GM12878 (cell line): ENCODE results near the gene CCNL2. TPM values are rescaled to one million over a fixed set of nuclear protein-coding genes. Genes with fewer than 3 reads are reported as not detected.
"Not testable (repeated sequence)": the region's sequence is repeated elsewhere in the genome, so short reads cannot be mapped to it uniquely, and the experiment has no call there.

ENCODE experiments used
- ATAC-seq: fragments of 200-7000 bp; cut with Tn5 transposase; 3 replicates; pipeline ENCODE4 v1.9.1; 2020; ENCODE audit warnings: mild to moderate bottlenecking, moderate library complexity
- BruUV-seq: library from RNA; stranded (reverse); fragments of 400-500 nt; replicated peaks from 2 replicates; lab custom pipeline; 2021; lab: Mats Ljungman, UMichigan
- CTCF ChIA-PET: fragments of 300-600 bp; sonication (Branson Sonifier 250); formaldehyde crosslinking; extraction: SDS; loops from one replicate; lab custom pipeline; 2021; ENCODE audit warnings: inconsistent platforms; lab: Yijun Ruan, JAX
- POLR2A ChIA-PET: fragments of 350-600 bp; formaldehyde crosslinking; extraction: SDS; loops from one replicate; lab custom pipeline; 2021; ENCODE audit warnings: inconsistent platforms; lab: Charles Lee
- RAD21 ChIA-PET: fragments of 300-600 bp; sonication (Branson Sonifier 250); formaldehyde crosslinking; loops from one replicate; lab custom pipeline; 2023; ENCODE audit warnings: antibody characterized with exemption; ENCODE audit not compliant: unreplicated experiment; lab: Charles Lee
- SMC1A ChIA-PET: fragments of 300-600 bp; sonication (Branson Sonifier 250); formaldehyde crosslinking; loops from one replicate; lab custom pipeline; 2023; ENCODE audit not compliant: unreplicated experiment, uncharacterized antibody; lab: Charles Lee
- DNase-seq: peaks from one replicate; pipeline ENCODE4 v3.0.0-alpha.2; 2011; ENCODE audit warnings: low read depth, low spot score
- FAIRE-seq: peaks from 3 replicates; lab custom pipeline; 2011; peaks lifted over from hg19 to GRCh38; lab: Jason Lieb, UNC
- H2AFZ ChIP-seq: 2 replicates; pipeline ENCODE4 v1.6.0; 2011; ENCODE audit warnings: low read depth, low read length, control low read depth; ENCODE audit not compliant: control insufficient read depth
- H3K27ac ChIP-seq: 2 replicates; pipeline ENCODE4 v1.5.1; 2011; ENCODE audit warnings: control low read depth; ENCODE audit not compliant: control insufficient read depth, insufficient read depth
- H3K27me3 ChIP-seq, 2 experiments: replicated peaks in 1 of 2; 2 replicates each; pipeline versions ENCODE4 v1.6.0 to v1.6.1; 2011; ENCODE audit warnings: low read length in 1 of 2; ENCODE audit not compliant: control insufficient read depth in 2 of 2, insufficient read depth in 2 of 2
- H3K36me3 ChIP-seq, 2 experiments: 2 replicates each; pipeline ENCODE4 v1.5.1; 2011; ENCODE audit warnings: low read length in 1 of 2; ENCODE audit not compliant: control insufficient read depth in 2 of 2, insufficient read depth in 2 of 2
- H3K4me1 ChIP-seq: 2 replicates; pipeline ENCODE4 v1.6.1; 2011; ENCODE audit warnings: mild to moderate bottlenecking, low read length, moderate library complexity, mixed read lengths; ENCODE audit not compliant: control insufficient read depth, insufficient read depth
- H3K4me2 ChIP-seq: 2 replicates; pipeline ENCODE4 v1.6.0; 2011; ENCODE audit warnings: control low read depth; ENCODE audit not compliant: control insufficient read depth, insufficient read depth
- H3K4me3 ChIP-seq: fragments of 200-600 bp; sonication (generic); 2 replicates; pipeline ENCODE4 v1.5.1; 2016
- H3K79me2 ChIP-seq: 2 replicates; pipeline ENCODE4 v1.6.0; 2011; ENCODE audit warnings: low read length; ENCODE audit not compliant: control insufficient read depth, insufficient read depth
- H3K9ac ChIP-seq: 2 replicates; pipeline ENCODE4 v1.8.0; 2011; ENCODE audit warnings: low read length, control low read depth, mixed read lengths; ENCODE audit not compliant: control insufficient read depth, insufficient read depth
- H3K9me3 ChIP-seq: replicated peaks from 3 replicates; pipeline ENCODE4 v1.5.1; 2011; ENCODE audit warnings: mild to moderate bottlenecking, low read length; ENCODE audit not compliant: control insufficient read depth, insufficient read depth
- H4K20me1 ChIP-seq: 2 replicates; pipeline ENCODE4 v1.6.0; 2011; ENCODE audit not compliant: control insufficient read depth, insufficient read depth
- BHLHE40 ChIP-seq, 2 experiments: fragments of 450-650 bp in 1 of 2; IDR thresholded peaks; 2 replicates each; pipeline ENCODE4 v1.6.1; 2011 to 2017; ENCODE audit warnings: low read depth in 2 of 2, borderline replicate concordance in 1 of 2, improper control_type of control experiment in 1 of 2, low read length in 1 of 2, mild to moderate bottlenecking in 1 of 2
- DPF2 ChIP-seq: fragments of 450-650 bp; IDR thresholded peaks from 2 replicates; pipeline ENCODE4 v1.6.1; 2017; ENCODE audit warnings: mild to moderate bottlenecking
- GATAD2B ChIP-seq: fragments of 450-650 bp; conservative IDR thresholded peaks from 2 replicates; pipeline ENCODE4 v1.6.1; 2017; ENCODE audit warnings: low read depth, mild to moderate bottlenecking, moderate library complexity
- IKZF1 ChIP-seq: fragments of 450-650 bp; conservative IDR thresholded peaks from 2 replicates; pipeline ENCODE4 v1.6.1; 2017; ENCODE audit warnings: antibody characterized with exemption, mild to moderate bottlenecking
- IRF4 ChIP-seq: IDR thresholded peaks from 2 replicates; pipeline ENCODE4 v1.6.1; 2011; ENCODE audit warnings: low read depth, low read length
- JUNB ChIP-seq: IDR thresholded peaks from 2 replicates; pipeline ENCODE4 v1.6.1; 2016; ENCODE audit warnings: antibody characterized with exemption, mild to moderate bottlenecking
- MEF2B ChIP-seq: fragments of 450-650 bp; IDR thresholded peaks from 2 replicates; pipeline ENCODE4 v1.6.1; 2018; ENCODE audit warnings: mild to moderate bottlenecking, moderate library complexity; ENCODE audit not compliant: partially characterized antibody, poor library complexity, severe bottlenecking
- MTA2 ChIP-seq: fragments of 450-650 bp; IDR thresholded peaks from 2 replicates; pipeline ENCODE4 v1.6.1; 2016; ENCODE audit warnings: low read depth, mild to moderate bottlenecking, moderate library complexity
- NBN ChIP-seq: fragments of 450-650 bp; IDR thresholded peaks from 2 replicates; pipeline ENCODE4 v1.6.1; 2016
- NR2F1 ChIP-seq: fragments of 450-650 bp; conservative IDR thresholded peaks from 2 replicates; pipeline ENCODE4 v1.6.1; 2017; ENCODE audit warnings: mild to moderate bottlenecking
- POLR2A ChIP-seq: IDR thresholded peaks from 2 replicates; pipeline ENCODE4 v1.6.1; 2011; ENCODE audit warnings: low read depth, mild to moderate bottlenecking, low read length
- POU2F2 ChIP-seq: IDR thresholded peaks from 3 replicates; pipeline ENCODE4 v1.6.1; 2011; ENCODE audit warnings: low read depth, mild to moderate bottlenecking, low read length, borderline replicate concordance
- SMARCA5 ChIP-seq: fragments of 450-650 bp; IDR thresholded peaks from 2 replicates; pipeline ENCODE4 v1.6.1; 2017; ENCODE audit warnings: mild to moderate bottlenecking
- WGBS: methylation state at CpG from one replicate; pipeline ENCODE4 v1.1.6; 2016; ENCODE audit warnings: low lambda C conversion rate; ENCODE audit not compliant: insufficient replicate concordance, insufficient coverage; ENCODE audit errors: missing lambda C conversion rate; 5-methylcytosine and 5-hydroxymethylcytosine counted together
- in situ Hi-C: fragments of 300-500 bp; cut with MboI; formaldehyde crosslinking; loops from 9 replicates; pipeline ENCODE4 v1.14.3; 2018; ENCODE audit warnings: mixed read lengths
- intact Hi-C: fragments of 100-400 bp; cut with micrococcal nuclease; formaldehyde crosslinking; loops from one replicate; pipeline ENCODE4 v1.14.2; 2022; ENCODE audit not compliant: unreplicated experiment
- polyA plus RNA-seq, 11 experiments: library from polyadenylated mRNA; depleted of rRNA in 4 of 11; unstranded in 6 of 11; stranded (reverse) in 5 of 11; fragments of >200 nt; fragmentation: Nextera tagmentation in 4 of 11; fragmentation: Illumina TruSeq in 1 of 11; extraction: Ambion mirVana in 4 of 11; extraction: Trizol in 1 of 11; gene quantifications; 1 replicate in 1 of 11; 2 replicates in 10 of 11; pipeline versions ENCODE4 v1.2.1 to v1.2.3, GENCODE V29; 2011 to 2016; ENCODE audit warnings: inconsistent platforms in 2 of 11, missing spikeins in 2 of 11, low read depth in 1 of 11
- total RNA-seq, 4 experiments: library from RNA; depleted of rRNA in 3 of 4; stranded (reverse); fragments of >200 nt in 3 of 4; fragmentation: Illumina TruSeq in 1 of 4; extraction: Trizol in 1 of 4; gene quantifications; 2 replicates each; pipeline versions ENCODE4 v1.2.1 to v1.2.3, GENCODE V29; 2013 to 2021
- TF ChIP-seq, protein P1 (sequence below): fragments of 450-650 bp; IDR thresholded peaks from 2 replicates; pipeline ENCODE4 v1.6.1; 2016; ENCODE audit warnings: mild to moderate bottlenecking
- TF ChIP-seq, protein P2 (sequence below): fragments of 150-350 bp; IDR thresholded peaks from 2 replicates; pipeline ENCODE4 v1.6.1; 2016; ENCODE audit warnings: low read depth, low read length

Gene CCNL2
- total and polyA plus RNA-seq, 10 of the 15 experiments (the other 5 are each of a cell fraction or from before 2014, with no cell fraction given): 2.1 to 143 (median 101) TPM

DNA sequence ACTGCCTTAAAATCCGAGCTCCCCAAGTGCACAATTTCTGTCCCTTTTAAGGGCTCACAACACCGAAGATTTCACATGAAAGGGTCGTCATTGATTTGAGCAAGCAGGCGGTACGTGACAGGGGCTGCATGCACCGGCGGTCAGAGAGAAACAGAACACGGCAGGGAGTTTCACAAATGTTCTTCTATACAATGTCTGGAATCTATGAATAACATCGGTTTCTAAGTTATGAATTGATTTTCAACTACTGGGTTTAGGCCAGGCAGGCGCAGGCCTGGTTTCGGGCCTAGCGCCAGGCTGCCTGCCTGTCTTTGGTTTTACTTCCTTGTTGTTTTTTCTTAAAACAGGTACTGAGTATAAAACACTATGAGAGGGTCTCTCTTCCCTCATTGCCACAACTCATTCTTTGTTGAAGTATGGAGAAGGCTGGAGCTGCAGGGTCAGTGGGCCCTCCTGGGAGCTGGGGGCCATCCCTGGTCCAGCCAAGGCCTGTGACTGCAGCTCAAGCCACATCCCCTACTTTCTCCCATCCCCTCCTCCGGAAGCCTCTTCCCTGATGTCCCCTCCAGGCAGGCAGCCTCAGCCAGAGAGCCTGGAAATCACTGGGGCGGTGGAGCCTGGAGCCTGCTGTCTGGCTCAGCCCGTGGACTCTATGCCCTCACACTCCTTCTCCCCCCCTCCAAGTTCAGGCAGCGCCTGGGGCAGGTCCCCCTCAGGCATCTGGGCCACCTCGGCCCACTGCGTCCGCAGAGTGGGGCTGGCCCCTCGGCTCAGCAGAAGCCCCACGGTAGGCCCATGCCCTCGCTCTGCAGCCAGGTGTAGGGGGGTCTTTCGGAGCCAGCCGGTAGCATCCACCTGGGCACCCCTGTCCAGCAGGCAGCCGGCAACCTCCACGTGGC lies 19.6 kb upstream of the CCNL2 start (continued):
- no peak for TF ChIP-seq IKZF1
- TF ChIP-seq, protein P1, sequence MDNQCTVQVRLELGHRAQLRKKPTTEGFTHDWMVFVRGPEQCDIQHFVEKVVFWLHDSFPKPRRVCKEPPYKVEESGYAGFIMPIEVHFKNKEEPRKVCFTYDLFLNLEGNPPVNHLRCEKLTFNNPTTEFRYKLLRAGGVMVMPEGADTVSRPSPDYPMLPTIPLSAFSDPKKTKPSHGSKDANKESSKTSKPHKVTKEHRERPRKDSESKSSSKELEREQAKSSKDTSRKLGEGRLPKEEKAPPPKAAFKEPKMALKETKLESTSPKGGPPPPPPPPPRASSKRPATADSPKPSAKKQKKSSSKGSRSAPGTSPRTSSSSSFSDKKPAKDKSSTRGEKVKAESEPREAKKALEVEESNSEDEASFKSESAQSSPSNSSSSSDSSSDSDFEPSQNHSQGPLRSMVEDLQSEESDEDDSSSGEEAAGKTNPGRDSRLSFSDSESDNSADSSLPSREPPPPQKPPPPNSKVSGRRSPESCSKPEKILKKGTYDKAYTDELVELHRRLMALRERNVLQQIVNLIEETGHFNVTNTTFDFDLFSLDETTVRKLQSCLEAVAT: peak; percentile 52; the same call in 1 of the 2 replicates
- TF ChIP-seq, protein P2, sequence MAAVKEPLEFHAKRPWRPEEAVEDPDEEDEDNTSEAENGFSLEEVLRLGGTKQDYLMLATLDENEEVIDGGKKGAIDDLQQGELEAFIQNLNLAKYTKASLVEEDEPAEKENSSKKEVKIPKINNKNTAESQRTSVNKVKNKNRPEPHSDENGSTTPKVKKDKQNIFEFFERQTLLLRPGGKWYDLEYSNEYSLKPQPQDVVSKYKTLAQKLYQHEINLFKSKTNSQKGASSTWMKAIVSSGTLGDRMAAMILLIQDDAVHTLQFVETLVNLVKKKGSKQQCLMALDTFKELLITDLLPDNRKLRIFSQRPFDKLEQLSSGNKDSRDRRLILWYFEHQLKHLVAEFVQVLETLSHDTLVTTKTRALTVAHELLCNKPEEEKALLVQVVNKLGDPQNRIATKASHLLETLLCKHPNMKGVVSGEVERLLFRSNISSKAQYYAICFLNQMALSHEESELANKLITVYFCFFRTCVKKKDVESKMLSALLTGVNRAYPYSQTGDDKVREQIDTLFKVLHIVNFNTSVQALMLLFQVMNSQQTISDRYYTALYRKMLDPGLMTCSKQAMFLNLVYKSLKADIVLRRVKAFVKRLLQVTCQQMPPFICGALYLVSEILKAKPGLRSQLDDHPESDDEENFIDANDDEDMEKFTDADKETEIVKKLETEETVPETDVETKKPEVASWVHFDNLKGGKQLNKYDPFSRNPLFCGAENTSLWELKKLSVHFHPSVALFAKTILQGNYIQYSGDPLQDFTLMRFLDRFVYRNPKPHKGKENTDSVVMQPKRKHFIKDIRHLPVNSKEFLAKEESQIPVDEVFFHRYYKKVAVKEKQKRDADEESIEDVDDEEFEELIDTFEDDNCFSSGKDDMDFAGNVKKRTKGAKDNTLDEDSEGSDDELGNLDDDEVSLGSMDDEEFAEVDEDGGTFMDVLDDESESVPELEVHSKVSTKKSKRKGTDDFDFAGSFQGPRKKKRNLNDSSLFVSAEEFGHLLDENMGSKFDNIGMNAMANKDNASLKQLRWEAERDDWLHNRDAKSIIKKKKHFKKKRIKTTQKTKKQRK: no peak

DNA sequence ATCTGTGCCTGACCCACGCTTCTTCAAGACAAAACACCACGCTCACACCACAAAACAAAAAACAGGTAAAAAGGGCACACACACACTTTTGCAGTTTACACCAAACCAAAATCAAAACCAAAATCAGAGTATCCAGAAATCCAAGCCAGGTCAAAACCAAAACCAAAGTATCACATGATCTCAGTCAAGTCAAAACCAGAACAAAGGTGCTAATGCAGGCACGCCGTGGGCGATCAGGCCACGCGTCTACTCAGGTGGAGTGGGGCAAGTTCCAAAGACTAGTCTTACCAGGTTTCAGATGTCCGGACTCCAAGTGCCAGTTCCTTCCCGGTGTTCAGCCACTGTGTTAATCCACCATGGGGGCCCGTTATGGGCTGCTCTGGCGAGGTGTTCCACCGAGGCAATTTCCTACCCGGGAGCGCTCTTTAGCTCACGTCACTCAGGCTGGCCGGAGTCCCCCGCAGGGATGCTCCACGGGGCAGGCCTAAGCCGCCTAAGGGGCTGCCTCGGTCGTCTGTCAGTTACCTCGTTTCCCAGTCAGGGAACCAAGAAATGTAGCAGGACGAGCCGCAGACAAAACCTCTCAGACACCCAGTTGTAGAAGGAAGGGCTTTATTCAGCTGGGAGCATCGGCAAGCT lies 18.8 kb upstream of the CCNL2 start:
- ATAC-seq (peak; percentile 71), DNase-seq (peak; percentile 43)
- in situ Hi-C loops, H4K20me1 ChIP-seq, FAIRE-seq, intact Hi-C loops, CTCF ChIA-PET, H3K79me2 ChIP-seq, H3K27me3 ChIP-seq, H3K9me3 ChIP-seq, H3K36me3 ChIP-seq, RAD21 ChIA-PET, BruUV-seq: not testable (repeated sequence)
- Histone ChIP-seq H3K4me2 (peak overlapping the region; percentile 79), H3K4me3 (peak overlapping the region; percentile 9; the same call in 1 of the 2 replicates), H3K4me1 (peaks cover 25% of the 10 kb centered on the region), H3K9ac (peak overlapping the region; percentile 39; the same call in 1 of the 2 replicates), H3K27ac (peak overlapping the region; percentile 66), H2AFZ (peak overlapping the region; percentile 61)
- POLR2A ChIA-PET: interaction anchor here (0.8 kb wide), 1 partner anchor 15 kb away, joined by 3 read pairs; no protein-coding TSS in a partner anchor
- WGBS: 63% methylated on average over 22 of the region's 25 CpGs
- SMC1A ChIA-PET: interaction anchor here (1.2 kb wide), 1 partner anchor 10 kb away, joined by 3 read pairs; no protein-coding TSS in a partner anchor
- peak; percentile 62; the same call in 1 of the 2 replicates for TF ChIP-seq DPF2
- peak; percentile 39; the same call in 1 of the 2 replicates for TF ChIP-seq POLR2A
- TF ChIP-seq MEF2B: peak; percentile 22
- peak; percentile 34; the same call in 1 of the 2 replicates for TF ChIP-seq MTA2
- peak; percentile 71; the same call in 1 of the 2 replicates for TF ChIP-seq IRF4
- 0 out of 3 replicates have a peak, but pooled peaks have one; percentile 39 for TF ChIP-seq POU2F2
- TF ChIP-seq NBN: 0 out of 2 replicates have a peak, but pooled peaks have one; percentile 46
- peak; percentile 64 to 85; a peak in 3 of 4 replicates for TF ChIP-seq BHLHE40 (IDR thresholded peaks at IDR 0.05; ENCODE audit: borderline replicate concordance in 1 of 2, low read depth in 2 of 2, low read length in 1 of 2)
- TF ChIP-seq NR2F1: 0 out of 2 replicates have a peak, but pooled peaks have one; percentile 27
- 0 out of 2 replicates have a peak, but pooled peaks have one; percentile 16 for TF ChIP-seq SMARCA5
- peak; percentile 40 for TF ChIP-seq IKZF1
- TF ChIP-seq GATAD2B: peak; percentile 44; the same call in 1 of the 2 replicates
- TF ChIP-seq JUNB: peak; percentile 49; the same call in 1 of the 2 replicates
